Retinal pigment epithelial cell (primary cell): ENCODE results near the gene SPATA31E1.
A peak's percentile ranks its signal among the peaks of the same experiment; 100 is the strongest.

ENCODE experiments used
- DNase-seq: peaks from one replicate; pipeline ENCODE4 v3.0.0-alpha.2; 2010; ENCODE audit warnings: low read depth
- H3K4me3 ChIP-seq: 2 replicates; pipeline ENCODE4 v1.5.1; 2011; ENCODE audit warnings: mild to moderate bottlenecking, low read length, control low read depth, moderate library complexity
- CTCF ChIP-seq: conservative IDR thresholded peaks from 2 replicates; pipeline ENCODE4 v1.5.1; 2011; ENCODE audit warnings: low read depth, low read length, control low read depth, inconsistent platforms

SPATA31E1 gene

GRCh38 chr9:87857141-87857947 is 25.3 kb upstream of the SPATA31E1 start:
- H3K4me3 ChIP-seq = no peak overlapping the region
- no peak for DNase-seq
- TF ChIP-seq CTCF = no peak

GRCh38 chr9:87857948-87858335 is 24.7 kb upstream of the SPATA31E1 start:
- no peak for DNase-seq
- no peak for TF ChIP-seq CTCF
- no peak overlapping the region for H3K4me3 ChIP-seq

GRCh38 chr9:87859137-87859536 is 23.5 kb upstream of the SPATA31E1 start:
- no peak for DNase-seq
- no peak for TF ChIP-seq CTCF

GRCh38 chr9:87859786-87860185 is 22.9 kb upstream of the SPATA31E1 start:
- DNase-seq = no peak
- TF ChIP-seq CTCF = no peak
- H3K4me3 ChIP-seq = no peak overlapping the region

More at GRCh38 chr9:87859137-87859536, 23.5 kb upstream of the SPATA31E1 start:
- H3K4me3 ChIP-seq = no peak overlapping the region

- TF ChIP-seq CTCF = no peak
- H3K4me3 ChIP-seq = no peak overlapping the region
- no peak for DNase-seq
Measured at GRCh38 chr9:87861332-87861731, 21.3 kb upstream of the SPATA31E1 start.

- no peak overlapping the region for H3K4me3 ChIP-seq
- DNase-seq = peak; percentile 63
- no peak for TF ChIP-seq CTCF
Measured at GRCh38 chr9:87862536-87863268, 20.0 kb upstream of the SPATA31E1 start.
